ENCODE data around the gene GSE1.
A peak's percentile ranks its signal among the peaks of the same experiment; 100 is the strongest.

The GSE1 gene

DNA sequence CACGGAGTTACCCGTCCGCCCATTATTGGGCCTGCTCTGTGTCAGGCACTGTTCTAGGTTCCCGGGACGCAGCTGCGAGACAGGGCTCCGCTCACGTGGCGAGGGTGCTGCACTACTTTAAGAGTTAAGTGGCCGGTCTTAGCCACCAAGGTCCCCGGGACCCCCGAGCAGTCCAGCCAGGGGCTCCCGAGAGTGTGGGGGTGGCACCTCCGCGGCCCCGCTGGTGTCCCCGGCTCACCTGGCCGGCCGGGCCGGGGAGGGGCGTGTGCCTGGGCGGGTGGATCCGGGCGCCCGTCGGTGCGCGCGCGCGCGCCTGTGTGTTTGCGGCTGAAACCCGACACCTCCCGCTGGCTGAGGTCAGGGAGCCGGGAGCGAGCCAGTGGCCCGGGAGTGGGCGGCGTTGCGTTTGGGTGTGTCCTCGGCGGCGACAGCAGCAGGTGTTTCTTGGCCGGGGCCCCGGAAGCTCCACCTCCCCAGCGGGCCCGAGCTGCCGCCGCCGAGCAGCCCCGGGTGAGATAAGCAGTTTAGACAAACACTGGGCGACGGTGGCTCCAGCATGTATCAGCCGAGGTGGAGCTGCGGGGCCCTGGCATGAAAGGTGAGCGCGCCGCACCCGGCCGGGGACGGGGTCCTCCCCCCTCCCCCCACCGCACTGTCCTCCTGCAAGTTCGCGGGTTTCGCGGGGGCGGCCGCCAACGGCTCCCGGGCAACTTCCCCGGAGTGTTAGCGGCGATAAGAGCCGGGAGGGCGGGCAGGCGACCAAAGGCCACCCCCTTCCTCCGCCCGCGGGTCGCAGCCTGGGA lies at the start of gene GSE1:
TSS of gene GSE1 (plus strand) at position 522 of the 803 bp plus-strand sequence. CDS start at position 592, 70 bp downstream.
- peak within 1 kb of the TSS; percentile 71 for H3K4me3 ChIP-seq (ENCODE audit: low read length)
- no peak for DNase-seq (ENCODE audit: low read depth)
- TF ChIP-seq, protein P1, sequence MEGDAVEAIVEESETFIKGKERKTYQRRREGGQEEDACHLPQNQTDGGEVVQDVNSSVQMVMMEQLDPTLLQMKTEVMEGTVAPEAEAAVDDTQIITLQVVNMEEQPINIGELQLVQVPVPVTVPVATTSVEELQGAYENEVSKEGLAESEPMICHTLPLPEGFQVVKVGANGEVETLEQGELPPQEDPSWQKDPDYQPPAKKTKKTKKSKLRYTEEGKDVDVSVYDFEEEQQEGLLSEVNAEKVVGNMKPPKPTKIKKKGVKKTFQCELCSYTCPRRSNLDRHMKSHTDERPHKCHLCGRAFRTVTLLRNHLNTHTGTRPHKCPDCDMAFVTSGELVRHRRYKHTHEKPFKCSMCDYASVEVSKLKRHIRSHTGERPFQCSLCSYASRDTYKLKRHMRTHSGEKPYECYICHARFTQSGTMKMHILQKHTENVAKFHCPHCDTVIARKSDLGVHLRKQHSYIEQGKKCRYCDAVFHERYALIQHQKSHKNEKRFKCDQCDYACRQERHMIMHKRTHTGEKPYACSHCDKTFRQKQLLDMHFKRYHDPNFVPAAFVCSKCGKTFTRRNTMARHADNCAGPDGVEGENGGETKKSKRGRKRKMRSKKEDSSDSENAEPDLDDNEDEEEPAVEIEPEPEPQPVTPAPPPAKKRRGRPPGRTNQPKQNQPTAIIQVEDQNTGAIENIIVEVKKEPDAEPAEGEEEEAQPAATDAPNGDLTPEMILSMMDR (conservative IDR thresholded peaks at IDR 0.05; ENCODE audit: low read depth, low read length): no peak

- DNase-seq (ENCODE audit: low read depth): no peak
- no peak overlapping the region for H3K4me3 ChIP-seq (ENCODE audit: low read length)
- TF ChIP-seq, protein P1 (conservative IDR thresholded peaks at IDR 0.05; ENCODE audit: low read depth, low read length): no peak
These were observed 49.4 kb upstream of the GSE1 start for GRCh38 chr16:85563515-85564276.

GRCh38 chr16:85564277-85565051 lies 48.7 kb upstream of the GSE1 start:
- TF ChIP-seq, protein P1 (conservative IDR thresholded peaks at IDR 0.05; ENCODE audit: low read depth, low read length): peak; percentile 63
- no peak overlapping the region for H3K4me3 ChIP-seq (ENCODE audit: low read length)
- DNase-seq (ENCODE audit: low read depth): no peak

DNA sequence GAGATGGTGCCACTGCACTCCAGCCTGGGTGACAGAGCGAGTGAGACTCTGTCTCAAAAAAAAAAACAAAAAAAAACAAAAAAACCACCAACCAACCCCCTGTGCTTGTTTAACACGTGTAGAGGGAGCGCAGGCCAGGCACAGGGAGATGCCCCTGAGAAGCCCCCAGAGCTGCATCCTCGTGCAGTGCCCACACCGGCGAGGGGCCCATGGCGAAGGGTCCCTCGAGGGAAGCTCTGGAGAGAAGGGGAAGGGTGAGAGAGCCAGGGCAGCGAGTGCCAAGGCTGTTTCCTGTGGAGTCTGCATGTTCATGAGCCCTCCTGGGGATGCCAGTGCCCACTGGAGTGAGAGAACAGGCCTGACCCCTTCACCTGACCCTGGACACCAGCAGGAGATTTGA lies 47.8 kb upstream of the GSE1 start:
- H3K4me3 ChIP-seq (ENCODE audit: low read length): no peak overlapping the region
- TF ChIP-seq, protein P1 (conservative IDR thresholded peaks at IDR 0.05; ENCODE audit: low read depth, low read length): no peak
- no peak for DNase-seq (ENCODE audit: low read depth)

DNA sequence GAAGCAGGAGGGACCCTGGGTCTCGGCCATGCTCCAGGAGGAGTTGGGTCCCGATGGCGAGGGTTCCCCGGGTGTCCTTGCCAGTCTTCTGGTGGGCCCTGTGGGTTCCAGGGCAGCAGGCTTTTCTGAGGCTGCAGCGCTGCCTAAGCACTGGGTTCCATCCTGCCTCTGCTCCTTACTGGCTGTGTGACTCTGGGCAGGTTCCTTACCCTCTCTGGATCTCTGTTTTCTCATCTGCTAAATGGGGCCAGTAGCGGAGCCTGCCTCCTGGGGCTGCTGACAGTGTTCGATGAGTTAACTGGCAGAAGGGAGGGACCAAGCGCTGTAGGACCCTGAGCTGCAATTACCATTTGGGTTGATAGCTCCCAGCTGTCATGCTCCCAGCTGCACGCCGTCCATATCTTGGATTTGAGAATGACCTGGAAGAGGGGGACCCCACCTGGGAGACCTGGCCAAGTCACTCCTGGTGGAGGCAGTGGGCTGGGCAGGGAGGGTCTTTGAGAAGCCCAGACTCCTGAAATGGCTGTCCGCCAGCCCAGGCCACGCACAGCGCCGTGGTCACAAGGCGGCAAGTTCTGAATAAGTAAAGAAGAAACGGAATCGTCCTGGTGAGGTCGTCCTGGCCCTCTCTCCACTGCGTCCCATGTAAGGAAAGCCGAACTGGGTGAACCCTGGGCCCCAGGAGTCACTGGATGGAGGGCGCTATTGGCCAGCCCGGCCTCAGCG lies 47.2 kb upstream of the GSE1 start:
- TF ChIP-seq, protein P1 (conservative IDR thresholded peaks at IDR 0.05; ENCODE audit: low read depth, low read length): no peak
- no peak overlapping the region for H3K4me3 ChIP-seq (ENCODE audit: low read length)
- DNase-seq (ENCODE audit: low read depth): no peak

DNA sequence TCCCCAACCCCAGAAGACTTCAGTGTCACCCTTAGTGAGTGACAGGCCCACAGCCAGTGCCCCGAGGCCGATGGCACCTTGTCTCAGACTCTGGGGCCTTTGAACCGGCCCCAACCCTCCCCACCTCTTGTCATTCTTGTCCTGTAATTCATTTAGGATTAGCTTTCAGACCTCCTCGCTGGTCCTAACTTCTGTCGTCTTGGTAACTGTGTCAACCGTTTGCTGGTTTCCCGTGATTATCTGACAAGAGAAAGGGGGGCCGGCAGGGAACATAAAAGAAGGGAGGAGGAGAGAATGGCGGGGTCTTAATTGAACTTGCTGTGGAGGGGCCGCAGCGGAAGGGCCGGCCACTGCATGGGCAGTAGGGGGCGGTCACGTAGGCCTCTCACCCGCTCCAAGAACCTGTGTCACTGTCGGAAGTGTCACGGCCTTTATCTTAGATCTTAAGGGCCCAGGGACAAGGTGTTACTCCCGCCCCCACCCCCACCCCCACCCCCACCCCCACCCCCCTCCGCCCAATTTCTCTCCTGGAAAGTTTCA lies 46.5 kb upstream of the GSE1 start:
- H3K4me3 ChIP-seq (ENCODE audit: low read length): no peak overlapping the region
- TF ChIP-seq, protein P1 (conservative IDR thresholded peaks at IDR 0.05; ENCODE audit: low read depth, low read length): peak; percentile 31
- DNase-seq (ENCODE audit: low read depth): no peak
